ENCODE results near the gene ENTPD1.
"Not testable (repeated sequence)": the region's sequence is repeated elsewhere in the genome, so short reads cannot be mapped to it uniquely, and the experiment has no call there.

ENTPD1 gene

GRCh38 chr10:95889830-95890229 is 133.9 kb downstream of the ENTPD1 start:
- no peak for TF ChIP-seq CTCF (IDR thresholded peaks at IDR 0.05; ENCODE audit: insufficient read depth, low read length, poor library complexity, severe bottlenecking)
- TF ChIP-seq EZH2phosphoT487 (conservative IDR thresholded peaks at IDR 0.05; ENCODE audit: low read length), result no peak
- Histone ChIP-seq H3K9me2 (replicated peaks; ENCODE audit: insufficient read depth, low read length) (no peaks in the 10 kb centered on the region), H3K27me3 (ENCODE audit: low read length) (no peaks in the 10 kb centered on the region), H3F3A (ENCODE audit: insufficient read depth) (no peaks in the 10 kb centered on the region), H3K4me3 (ENCODE audit: insufficient read depth, low read length, poor library complexity, severe bottlenecking) (no peak overlapping the region), H3K79me2 (ENCODE audit: insufficient read depth, low read length) (no peaks in the 10 kb centered on the region), H2AFZ (ENCODE audit: low read depth, low read length, severe bottlenecking) (no peak overlapping the region), H3K27ac (ENCODE audit: low read depth, low read length) (no peak overlapping the region), H3K9me3 (ENCODE audit: insufficient read depth, low read length) (no peaks in the 10 kb centered on the region), H4K20me1 (ENCODE audit: low read depth, low read length) (no peaks in the 10 kb centered on the region), H3K9ac (ENCODE audit: low read length) (no peak overlapping the region), H3K36me3 (ENCODE audit: low read length) (peaks cover 3% of the 10 kb centered on the region; the same call in 1 of the 2 replicates), H3K4me2 (ENCODE audit: low read depth, low read length, poor library complexity, severe bottlenecking) (no peak overlapping the region)

GRCh38 chr10:95896071-95896850 is 140.3 kb downstream of the ENTPD1 start:
- H3F3A ChIP-seq (ENCODE audit: insufficient read depth), result peaks cover 3% of the 10 kb centered on the region; the same call in 1 of the 2 replicates
- H3K9me3 ChIP-seq (ENCODE audit: insufficient read depth, low read length), result no peaks in the 10 kb centered on the region
- H2AFZ ChIP-seq (ENCODE audit: low read depth, low read length, severe bottlenecking), result no peak overlapping the region
- peaks cover 9% of the 10 kb centered on the region; the same call in 1 of the 2 replicates for H3K36me3 ChIP-seq (ENCODE audit: low read length)
- H3K4me2 ChIP-seq (ENCODE audit: low read depth, low read length, poor library complexity, severe bottlenecking), result no peak overlapping the region
- H3K9ac ChIP-seq (ENCODE audit: low read length), result no peak overlapping the region
- H3K27me3 ChIP-seq (ENCODE audit: low read length), result no peaks in the 10 kb centered on the region
- no peak overlapping the region for H3K4me3 ChIP-seq (ENCODE audit: insufficient read depth, low read length, poor library complexity, severe bottlenecking)
- no peaks in the 10 kb centered on the region for H3K79me2 ChIP-seq (ENCODE audit: insufficient read depth, low read length)
- H3K9me2 ChIP-seq (replicated peaks; ENCODE audit: insufficient read depth, low read length), result no peaks in the 10 kb centered on the region
- no peak overlapping the region for H3K27ac ChIP-seq (ENCODE audit: low read depth, low read length)
- H4K20me1 ChIP-seq (ENCODE audit: low read depth, low read length), result no peaks in the 10 kb centered on the region
- TF ChIP-seq CTCF (IDR thresholded peaks at IDR 0.05; ENCODE audit: insufficient read depth, low read length, poor library complexity, severe bottlenecking) (no peak), EZH2phosphoT487 (conservative IDR thresholded peaks at IDR 0.05; ENCODE audit: low read length) (no peak)

GRCh38 chr10:95905897-95906580 is 150.1 kb downstream of the ENTPD1 start:
- not testable (repeated sequence) for H3K4me2 ChIP-seq (ENCODE audit: low read depth, low read length, poor library complexity, severe bottlenecking); H3K36me3 ChIP-seq (ENCODE audit: low read length); H3K9me3 ChIP-seq (ENCODE audit: insufficient read depth, low read length); H3K4me3 ChIP-seq (ENCODE audit: insufficient read depth, low read length, poor library complexity, severe bottlenecking); H3K27me3 ChIP-seq (ENCODE audit: low read length); H3K9me2 ChIP-seq (replicated peaks; ENCODE audit: insufficient read depth, low read length); H3K9ac ChIP-seq (ENCODE audit: low read length); H4K20me1 ChIP-seq (ENCODE audit: low read depth, low read length); H3F3A ChIP-seq (ENCODE audit: insufficient read depth); H3K27ac ChIP-seq (ENCODE audit: low read depth, low read length); H2AFZ ChIP-seq (ENCODE audit: low read depth, low read length, severe bottlenecking)
- H3K79me2 ChIP-seq (ENCODE audit: insufficient read depth, low read length), result peaks cover 12% of the 10 kb centered on the region; the same call in 1 of the 2 replicates

All from SU-DHL-6 (cell line).